ENCODE measurements around the gene IL24.

DNA sequence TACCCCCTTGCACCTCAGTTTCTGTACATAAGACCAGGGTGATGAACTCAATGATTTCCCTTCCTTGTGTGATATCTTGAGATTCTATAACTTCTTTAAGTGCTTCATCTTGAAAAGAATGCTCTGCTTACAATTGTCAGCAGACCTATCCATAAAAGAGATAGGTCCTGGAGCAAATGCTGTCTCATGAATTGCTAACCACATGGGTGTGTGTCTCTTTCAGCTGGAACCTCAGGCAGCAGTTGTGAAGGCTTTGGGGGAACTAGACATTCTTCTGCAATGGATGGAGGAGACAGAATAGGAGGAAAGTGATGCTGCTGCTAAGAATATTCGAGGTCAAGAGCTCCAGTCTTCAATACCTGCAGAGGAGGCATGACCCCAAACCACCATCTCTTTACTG is 29.0 kb upstream of the IL24 start:
- TF ChIP-seq CTCF (IDR thresholded peaks at IDR 0.05): no peak
- no peak for TF ChIP-seq EZH2 (IDR thresholded peaks at IDR 0.05; ENCODE audit: borderline replicate concordance, insufficient read depth, low read depth, low read length, poor library complexity, severe bottlenecking)
